ENCODE measurements around the gene RNF227. TPM values are rescaled to one million over a fixed set of nuclear protein-coding genes. Genes with fewer than 3 reads are reported as not detected.
A peak's percentile ranks its signal among the peaks of the same experiment; 100 is the strongest.

RNF227 gene
- total and polyA plus RNA-seq, 2 of the 13 experiments (the other 11 are each of a cell fraction or from before 2014, with no cell fraction given) = 0.20 to 0.79 TPM

GRCh38 chr17:7931709-7932482, 15.8 kb upstream of the RNF227 start, which contains the start of the genes CNTROB and TRAPPC1 (continued):
- TF ChIP-seq HNF1A (IDR thresholded peaks at IDR 0.05; ENCODE audit: low read depth) (no peak), HNF1A (CRISPR knock-in tag; IDR thresholded peaks at IDR 0.05; ENCODE audit: borderline replicate concordance) (no peak; the same call in 1 of the 2 replicates), E2F1 (CRISPR knock-in tag; IDR thresholded peaks at IDR 0.05) (0 out of 2 replicates have a peak, but pooled peaks have one; percentile 62), THAP11 (CRISPR knock-in tag; IDR thresholded peaks at IDR 0.05) (peak; percentile 83), ZC3H4 (CRISPR knock-in tag; IDR thresholded peaks at IDR 0.05; ENCODE audit: borderline replicate concordance) (no peak), KLF16 (CRISPR knock-in tag; IDR thresholded peaks at IDR 0.05) (peak in 1 of 2 experiments; percentile 6; a peak in 1 of 4 replicates), EP300 (IDR thresholded peaks at IDR 0.05; ENCODE audit: low read depth in 2 of 2, low read length in 2 of 2) (0 out of 4 replicates have a peak, but pooled peaks of 1 of the 2 experiments have one; percentile 24), EP300 (CRISPR knock-in tag; IDR thresholded peaks at IDR 0.05; ENCODE audit: borderline replicate concordance) (no peak), POLR2G (IDR thresholded peaks at IDR 0.05; ENCODE audit: low read depth, low read length) (peak; percentile 88), IRF1 (CRISPR knock-in tag; IDR thresholded peaks at IDR 0.05; ENCODE audit: low read depth) (no peak), PCBP1 (IDR thresholded peaks at IDR 0.05; ENCODE audit: borderline replicate concordance, low read depth, low read length) (0 out of 2 replicates have a peak, but pooled peaks have one; percentile 74), ZMYM4 (CRISPR knock-in tag; IDR thresholded peaks at IDR 0.05) (peak; percentile 64; the same call in 1 of the 2 replicates), BORCS8-MEF2B (CRISPR knock-in tag; IDR thresholded peaks at IDR 0.05) (0 out of 2 replicates have a peak, but pooled peaks have one; percentile 48), PITX1 (CRISPR knock-in tag; IDR thresholded peaks at IDR 0.05) (0 out of 2 replicates have a peak, but pooled peaks have one; percentile 30), KDM6A (CRISPR knock-in tag; IDR thresholded peaks at IDR 0.05; ENCODE audit: low read depth) (no peak), PHF5A (CRISPR knock-in tag; IDR thresholded peaks at IDR 0.05; ENCODE audit: low read depth, unreplicated experiment) (no peak), KMT2B (CRISPR knock-in tag; IDR thresholded peaks at IDR 0.05) (peak; percentile 80), ATRX (CRISPR knock-in tag; IDR thresholded peaks at IDR 0.05; ENCODE audit: borderline replicate concordance) (no peak), ZNF574 (CRISPR knock-in tag; IDR thresholded peaks at IDR 0.05) (peak; percentile 74; the same call in 1 of the 2 replicates)
